Measurements from ENCODE around the gene RPL36AL.

DNA sequence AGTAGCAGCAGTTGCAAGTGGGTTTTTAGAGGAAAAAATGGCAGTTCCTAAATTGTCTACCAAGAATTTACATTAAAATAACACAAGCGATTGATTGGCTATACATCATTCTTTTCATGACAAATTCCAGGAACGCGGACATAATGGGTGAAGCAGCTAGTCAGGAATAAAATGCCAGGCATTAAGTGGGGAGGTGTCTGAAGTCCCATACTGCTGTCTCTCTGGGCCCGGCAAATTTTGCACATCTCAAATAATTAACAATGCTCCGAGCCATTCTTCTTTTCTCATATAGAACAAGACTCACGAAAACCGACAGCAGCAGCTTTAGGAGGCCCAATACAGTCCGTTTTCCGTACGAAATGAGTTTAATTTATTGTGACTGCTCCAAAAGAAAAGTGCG, 696 bp downstream of the RPL36AL start:
- TF ChIP-seq EZH2 (IDR thresholded peaks at IDR 0.05; ENCODE audit: insufficient read depth, poor library complexity, severe bottlenecking): no peak
- no peak for TF ChIP-seq EZH2phosphoT487 (IDR thresholded peaks at IDR 0.05; ENCODE audit: insufficient read depth, low read depth)

All from GM23248 (cell line).